HG02610 (cell line): Measurements from ENCODE around the gene HEY2.
A peak's percentile ranks its signal among the peaks of the same experiment; 100 is the strongest.
"Not testable (repeated sequence)": the region's sequence is repeated elsewhere in the genome, so short reads cannot be mapped to it uniquely, and the experiment has no call there.

Experiments
- ATAC-seq: cut with Tn5 transposase; IDR thresholded peaks from one replicate; pipeline ENCODE4 v1.9.1; 2021; ENCODE audit warnings: mild to moderate bottlenecking, moderate library complexity; ENCODE audit not compliant: unreplicated experiment

Gene HEY2

DNA sequence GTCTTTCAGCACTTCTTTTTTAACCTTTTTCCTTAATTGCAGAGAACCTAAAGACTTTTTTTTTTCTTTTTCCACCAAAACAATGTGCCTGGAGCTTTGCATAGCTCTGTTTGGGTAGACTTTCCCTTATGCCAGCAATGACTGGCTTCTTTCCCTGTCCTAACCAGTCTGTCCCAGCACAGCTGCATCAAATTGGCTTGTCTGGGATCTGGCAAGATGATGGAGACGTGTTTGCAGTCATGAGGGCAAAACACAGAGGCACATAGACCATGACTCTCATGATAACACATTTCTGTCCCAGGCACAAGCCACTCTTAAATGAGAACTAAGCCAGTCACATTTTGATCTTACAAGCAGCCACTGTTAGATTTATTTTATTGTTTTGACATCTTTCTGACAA is 16.5 kb downstream of the HEY2 start:
- ATAC-seq, result no peak

DNA sequence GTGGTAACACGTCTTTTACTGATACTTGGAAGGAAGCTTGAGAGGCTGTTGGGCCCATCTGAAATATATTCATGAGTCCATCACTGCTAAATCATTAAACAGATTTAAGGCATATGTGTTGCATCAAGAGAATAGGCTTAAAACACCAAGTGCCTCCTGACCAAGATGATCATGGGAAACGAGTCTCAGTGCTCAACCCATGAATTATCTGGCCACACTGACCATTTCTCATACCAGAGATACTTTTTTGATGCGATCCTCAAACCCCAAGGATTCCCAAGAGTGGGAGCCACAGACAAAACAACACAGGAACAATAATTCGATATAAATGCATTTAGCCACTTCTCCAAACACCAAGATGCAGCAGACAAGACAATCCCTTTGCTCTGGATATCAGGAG is 17.2 kb downstream of the HEY2 start:
- no peak for ATAC-seq

DNA sequence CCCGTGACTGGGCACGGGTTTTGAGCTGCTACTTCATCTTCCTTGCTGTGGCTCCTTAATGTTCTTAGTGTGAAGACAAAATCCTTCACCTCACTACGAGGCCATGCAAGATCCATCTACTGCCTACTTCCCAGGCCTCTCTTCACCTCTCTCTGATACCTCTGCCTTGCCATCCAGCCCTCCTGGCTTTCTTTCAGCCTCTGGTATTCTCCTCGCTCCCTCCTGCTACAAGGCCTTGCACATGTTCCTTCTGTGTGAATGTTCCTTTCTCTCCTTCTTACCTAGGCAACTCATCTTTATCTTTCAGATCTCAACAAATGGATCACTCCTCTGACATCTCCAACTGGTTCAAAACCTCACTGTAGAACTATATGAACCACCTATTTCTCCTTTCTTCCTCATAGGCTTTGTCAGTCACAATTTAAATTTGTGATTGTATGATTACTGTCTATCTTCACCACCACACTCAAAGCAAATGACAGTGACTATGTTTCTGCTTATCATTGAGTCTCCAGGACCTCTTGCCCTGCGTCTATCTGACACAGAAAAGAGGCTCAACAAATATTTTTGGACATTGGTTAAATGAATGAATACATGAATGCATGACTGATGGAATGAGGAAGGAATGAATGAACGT is 19.8 kb downstream of the HEY2 start:
- ATAC-seq, result no peak

DNA sequence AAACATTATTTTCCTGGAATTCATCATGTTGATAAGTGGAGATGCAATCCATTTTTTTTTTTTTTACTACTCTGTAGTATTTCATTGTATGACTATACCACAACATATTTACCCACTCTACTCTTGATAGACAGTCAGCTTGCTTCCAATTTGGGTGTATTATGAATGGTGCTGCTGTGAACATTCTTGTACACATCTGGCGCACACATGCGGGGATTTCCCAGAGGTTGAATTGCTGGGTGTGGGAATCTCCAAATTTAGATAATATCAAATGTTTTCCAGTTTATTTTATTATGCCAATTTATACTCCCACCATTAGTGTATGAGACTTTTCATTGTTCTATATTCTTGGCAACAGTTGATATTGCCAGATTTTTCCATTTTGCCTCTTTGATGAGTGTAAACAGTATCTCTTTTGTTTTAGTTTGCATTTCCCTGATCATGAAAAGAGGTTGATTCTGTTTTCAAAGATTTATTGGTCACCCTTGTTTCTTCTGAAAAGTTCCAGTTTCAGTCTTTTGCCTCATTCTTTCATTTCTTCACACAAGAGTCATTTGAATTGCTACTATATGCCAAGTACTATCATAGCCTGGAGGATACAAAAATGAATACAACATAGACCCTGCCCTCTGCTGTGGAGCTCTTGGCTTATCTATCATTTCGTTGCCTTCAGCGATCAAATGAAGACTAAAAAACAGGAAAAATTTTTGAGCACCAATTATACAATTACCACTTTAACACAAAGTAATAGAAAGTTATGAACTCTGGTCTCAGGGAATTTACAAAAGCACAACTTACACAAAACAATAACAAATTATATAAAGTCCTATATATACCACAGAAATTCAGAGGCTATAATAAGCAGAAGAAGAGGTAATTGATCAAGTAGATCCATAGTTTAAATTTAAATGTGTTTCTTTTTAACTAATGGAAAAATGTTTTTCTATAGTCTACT is 24.2 kb downstream of the HEY2 start:
- no peak for ATAC-seq

DNA sequence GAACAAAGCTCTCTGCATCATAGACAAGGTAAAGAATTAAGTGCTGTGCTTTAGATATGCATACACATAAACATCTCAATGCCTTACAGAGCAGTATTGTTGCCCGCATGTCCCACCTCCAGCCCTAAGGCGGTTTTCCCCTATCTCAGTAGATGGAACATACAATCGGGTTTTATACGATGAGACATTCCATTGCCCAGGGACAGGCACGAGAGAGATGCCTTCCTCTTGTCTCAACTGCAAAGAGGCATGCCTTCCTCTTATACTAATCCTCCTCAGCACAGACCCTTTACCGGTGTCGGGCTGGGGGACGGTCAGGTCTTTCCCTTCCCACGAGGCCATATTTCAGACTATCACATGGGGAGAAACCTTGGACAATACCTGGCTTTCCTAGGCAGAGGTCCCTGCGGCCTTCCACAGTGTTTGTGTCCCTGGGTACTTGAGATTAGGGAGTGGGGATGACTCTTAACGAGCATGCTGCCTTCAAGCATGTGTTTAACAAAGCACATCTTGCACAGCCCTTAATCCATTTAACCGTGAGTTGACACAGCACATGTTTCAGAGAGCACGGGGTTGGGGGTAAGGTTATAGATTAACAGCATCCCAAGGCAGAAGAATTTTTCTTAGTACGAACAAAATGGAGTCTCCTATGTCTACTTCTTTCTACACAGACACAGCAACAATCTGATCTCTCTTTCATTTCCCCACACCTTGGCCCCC is 26.8 kb downstream of the HEY2 start:
- ATAC-seq, result not testable (repeated sequence)

DNA sequence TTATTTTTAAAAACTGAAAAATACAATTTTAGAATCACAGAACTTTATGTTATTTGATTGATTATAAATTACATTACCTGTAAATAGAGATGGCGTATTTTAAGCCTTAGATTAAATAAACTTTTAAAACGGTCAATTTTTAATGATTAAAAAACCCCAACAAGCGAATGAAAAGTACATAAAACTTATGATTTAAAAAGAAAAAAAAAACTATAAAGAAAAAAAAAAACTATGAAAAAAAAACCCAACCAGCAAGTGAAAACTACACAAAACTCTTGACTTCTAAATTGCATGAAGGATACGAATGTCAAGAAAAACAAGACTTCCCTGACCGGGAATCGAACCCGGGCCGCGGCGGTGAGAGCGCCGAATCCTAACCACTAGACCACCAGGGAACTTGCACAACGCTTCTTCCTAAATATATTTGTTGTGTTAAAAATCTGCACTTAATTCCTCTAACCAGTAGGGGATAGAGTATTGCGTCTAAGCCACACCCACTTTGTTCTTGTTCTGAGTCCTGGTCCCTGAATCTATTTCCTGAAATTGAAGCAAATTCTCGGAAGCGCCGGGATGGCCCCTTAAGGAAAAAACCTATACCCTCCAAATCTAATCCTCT is 30.6 kb downstream of the HEY2 start:
- ATAC-seq, result peak; percentile 84

DNA sequence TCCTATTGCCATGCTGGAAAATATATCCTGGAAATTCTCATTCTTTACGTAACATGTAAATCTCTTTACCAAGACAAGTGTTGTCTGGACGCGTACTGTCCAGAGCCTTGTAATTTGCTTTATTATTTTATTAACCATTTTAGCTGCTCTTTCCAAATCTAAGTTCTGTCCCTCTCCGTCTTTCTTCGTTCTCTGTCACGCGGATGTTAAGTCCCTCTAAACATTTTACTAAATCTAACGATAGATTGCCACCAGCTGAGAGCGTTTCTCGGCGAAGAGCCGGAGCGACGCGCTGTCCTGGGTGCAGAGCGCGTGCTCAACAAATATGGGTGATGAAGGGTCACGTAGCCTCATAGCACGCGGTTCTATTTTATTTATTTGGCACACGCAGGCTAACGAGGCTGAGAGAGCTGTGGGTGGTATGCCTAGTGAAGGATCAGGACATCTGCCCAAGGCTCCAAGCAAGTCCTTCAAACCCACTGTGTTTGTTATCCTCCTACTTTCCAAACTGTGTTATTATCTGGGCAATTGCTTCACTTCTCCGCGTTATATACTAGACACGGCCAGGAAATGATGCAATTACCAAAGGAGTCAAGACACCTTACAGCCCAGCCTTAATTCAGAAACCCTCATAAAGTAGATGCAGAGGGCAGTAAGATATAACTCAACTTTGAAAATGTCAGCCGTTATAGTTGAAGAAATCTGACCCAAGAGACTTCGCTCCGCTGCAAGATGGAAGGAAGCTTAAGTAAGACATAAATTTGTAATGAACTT is 31.3 kb downstream of the HEY2 start:
- ATAC-seq, result peak; percentile 79

DNA sequence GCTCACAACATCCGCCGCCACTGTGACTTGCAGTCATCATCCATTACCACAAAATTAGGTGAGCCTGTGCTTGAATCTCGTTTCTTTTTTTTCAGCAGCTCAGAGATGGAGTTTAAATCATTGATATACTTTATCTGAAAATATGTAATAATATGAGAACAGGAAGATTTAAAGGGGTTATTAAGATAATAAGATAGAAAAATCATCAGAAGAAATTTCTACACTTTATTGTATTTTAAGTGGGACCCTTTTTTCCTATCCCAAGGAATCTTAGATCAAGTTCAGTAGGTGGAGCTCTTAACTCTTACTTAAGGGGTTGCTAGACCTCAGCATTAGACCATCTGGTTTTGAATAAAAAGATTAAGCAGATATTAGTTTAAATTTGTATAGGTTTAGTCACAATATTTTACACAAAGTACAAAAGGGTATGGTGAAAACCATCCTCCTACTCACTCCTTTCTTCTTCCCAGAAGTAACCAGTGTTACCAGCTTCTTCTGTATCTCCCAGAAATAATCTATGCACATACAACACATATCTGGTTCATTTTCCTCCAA is 32.0 kb downstream of the HEY2 start:
- ATAC-seq, result peak; percentile 38

DNA sequence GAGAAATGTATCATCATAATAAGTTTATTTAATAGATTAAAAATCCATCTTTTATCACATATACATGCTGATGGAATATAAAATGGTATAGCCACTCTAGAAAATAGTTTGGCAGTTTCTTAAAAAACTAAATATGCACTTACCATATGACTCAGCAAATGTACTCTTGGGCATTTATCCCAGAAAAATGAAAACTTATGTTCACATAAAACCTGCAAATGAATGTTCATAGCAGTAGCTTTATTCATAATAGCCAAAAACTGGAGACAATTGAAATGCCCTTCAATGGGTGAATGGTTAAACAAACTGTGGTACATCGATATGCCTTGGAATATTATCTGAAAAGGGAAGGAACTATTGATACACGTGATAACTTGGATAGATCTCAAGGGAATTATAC is 34.9 kb downstream of the HEY2 start:
- ATAC-seq, result no peak

DNA sequence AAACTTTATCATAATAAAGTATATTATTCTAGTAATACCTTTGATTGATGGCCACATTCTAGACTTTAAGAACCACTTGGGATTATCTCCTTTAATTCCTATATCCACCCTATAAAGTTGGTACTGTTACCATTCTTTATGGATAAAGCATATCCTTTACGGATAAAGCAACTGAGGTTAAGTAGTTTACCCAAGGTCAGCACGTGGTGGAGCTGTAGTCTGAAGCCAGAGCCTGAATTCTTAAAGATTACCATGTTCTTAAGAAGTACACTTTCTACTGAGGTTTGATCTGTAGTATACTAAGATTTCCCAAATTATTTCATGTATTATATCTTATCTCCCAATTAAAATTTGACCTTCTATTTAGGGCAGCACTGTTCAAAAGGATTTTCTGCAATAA is 38.4 kb downstream of the HEY2 start:
- no peak for ATAC-seq

DNA sequence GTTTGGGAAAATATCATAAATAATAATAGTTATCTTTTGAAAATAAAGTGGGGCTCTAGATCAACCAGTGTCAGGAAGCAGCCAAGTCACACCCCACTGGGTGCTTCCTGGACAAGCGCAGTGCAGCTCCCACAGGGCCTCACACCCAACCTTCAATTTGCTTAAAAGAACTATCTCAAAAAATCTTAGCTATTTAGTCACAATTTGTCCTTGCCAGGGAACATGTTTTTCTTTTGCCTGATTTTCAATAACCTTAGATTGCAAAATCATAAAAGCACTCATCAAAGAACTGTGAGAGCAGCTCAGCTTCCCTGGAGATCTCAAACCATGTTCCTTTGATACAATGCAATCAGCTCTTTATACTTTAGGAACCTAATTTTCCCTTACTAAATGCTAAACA is 39.7 kb downstream of the HEY2 start:
- ATAC-seq, result no peak

DNA sequence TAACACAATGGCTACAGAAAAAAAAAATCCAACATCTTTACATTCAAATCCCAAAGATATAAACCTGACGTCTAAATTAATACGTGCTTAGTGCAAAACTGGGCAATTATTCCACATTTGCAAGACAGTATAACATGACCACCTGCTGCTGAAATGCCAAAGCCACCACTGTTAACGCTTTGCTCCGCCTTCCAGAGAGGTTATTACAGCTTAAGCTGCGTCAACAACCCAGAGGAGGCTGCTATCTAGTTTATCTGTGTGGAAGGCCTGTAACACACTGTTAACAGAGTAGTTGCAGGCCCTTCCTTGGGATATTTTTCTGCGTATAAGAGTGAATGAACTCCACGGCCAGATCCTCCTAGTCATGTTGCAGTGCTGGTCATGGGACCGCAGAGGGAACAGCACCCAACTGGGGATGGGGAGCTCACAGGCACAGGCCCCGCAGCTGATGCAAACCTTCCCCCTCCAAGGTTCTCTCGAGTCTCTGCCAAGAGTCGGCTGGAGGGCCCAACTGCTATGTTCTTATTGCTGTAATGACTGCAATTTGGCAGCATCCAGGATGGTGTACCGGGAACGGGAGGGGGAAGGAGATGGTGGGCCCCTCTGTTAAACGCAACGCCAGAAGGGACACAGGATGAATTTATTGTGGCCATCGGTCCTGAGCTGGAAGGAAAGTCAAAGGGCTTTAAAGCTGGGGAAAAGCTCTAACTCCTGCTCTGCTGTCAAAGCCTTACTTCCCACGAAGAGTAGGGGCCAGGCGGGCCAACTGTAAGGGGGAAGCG is 40.3 kb downstream of the HEY2 start:
- ATAC-seq, result peak; percentile 14

DNA sequence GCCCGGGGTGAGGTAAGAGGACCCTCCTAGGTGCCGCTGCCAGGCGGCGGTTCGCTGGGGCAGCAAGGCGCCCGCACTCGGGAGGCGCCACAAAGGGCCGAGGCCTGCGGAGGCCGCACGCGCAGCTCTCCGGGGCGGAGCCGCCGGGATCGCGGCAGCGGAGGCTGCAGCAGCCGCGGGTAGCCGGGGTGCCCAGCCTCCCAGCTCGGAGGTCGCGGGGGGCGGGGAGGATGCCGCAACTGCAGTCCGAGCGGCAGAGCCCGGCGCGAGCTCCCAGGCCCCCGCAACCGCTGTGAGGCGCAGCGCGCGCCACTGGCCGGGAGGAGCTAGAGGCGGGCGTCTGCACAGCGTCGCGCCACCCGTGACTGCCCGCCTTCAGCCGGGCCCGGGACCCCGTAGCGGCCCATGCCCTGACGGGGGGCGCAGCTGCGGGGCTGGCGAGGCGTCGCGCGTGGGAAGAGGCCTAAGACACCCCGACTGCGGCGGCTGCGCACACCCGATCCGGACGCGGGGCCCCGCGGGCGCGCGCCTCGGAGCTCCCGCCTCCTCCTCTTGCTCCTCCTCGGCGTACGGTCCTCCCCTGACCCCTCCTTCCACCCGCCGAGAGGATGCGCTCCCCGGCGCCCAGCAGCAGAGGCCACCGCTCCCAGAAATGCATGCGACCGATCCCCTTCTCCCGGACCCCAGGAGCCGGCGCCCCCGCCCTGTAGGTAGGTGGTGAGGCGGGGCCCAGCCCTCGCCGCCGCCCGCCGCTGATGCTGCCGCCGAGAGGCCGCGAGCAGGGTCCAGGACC is 41.1 kb downstream of the HEY2 start, which contains the start of gene NCOA7:
Gene NCOA7 (plus strand): TSS at position 603 of the 793 bp plus-strand sequence. CDS start 24,395 bp downstream, outside the sequence.
- ATAC-seq, result peak; percentile 79

DNA sequence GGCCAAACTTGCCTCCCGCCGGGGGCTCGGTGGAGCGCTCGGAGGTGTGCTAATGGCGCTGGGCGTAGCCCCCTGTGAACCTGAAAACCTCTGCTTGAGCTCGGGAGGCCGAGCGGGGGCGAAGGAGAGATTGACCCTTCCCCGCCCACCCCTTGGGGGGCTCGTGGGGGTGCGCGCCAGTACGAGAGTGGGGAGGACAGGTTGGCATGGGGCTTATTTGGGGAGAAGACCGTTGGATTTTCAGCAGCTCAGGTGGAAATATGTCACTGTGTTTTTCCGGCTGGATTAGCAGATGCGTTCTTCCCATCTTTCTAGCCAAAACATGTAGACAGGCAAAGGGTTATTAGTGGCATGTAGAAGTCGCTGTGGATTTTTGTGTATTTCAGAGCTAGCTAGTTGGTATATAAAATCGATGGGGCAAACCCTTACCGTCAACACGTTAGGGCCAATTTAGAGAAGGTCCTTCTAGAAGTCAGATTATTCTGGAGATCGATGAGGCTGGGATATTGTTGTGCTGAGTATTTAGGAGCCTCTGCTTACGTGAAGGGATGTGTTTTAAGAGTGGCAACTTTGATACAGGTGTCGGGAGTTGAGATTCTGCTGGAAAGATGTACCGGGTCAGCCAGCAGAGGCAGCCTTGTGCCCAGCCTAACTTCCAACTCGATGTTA is 41.9 kb downstream of the HEY2 start:
- peak; percentile 29 for ATAC-seq

DNA sequence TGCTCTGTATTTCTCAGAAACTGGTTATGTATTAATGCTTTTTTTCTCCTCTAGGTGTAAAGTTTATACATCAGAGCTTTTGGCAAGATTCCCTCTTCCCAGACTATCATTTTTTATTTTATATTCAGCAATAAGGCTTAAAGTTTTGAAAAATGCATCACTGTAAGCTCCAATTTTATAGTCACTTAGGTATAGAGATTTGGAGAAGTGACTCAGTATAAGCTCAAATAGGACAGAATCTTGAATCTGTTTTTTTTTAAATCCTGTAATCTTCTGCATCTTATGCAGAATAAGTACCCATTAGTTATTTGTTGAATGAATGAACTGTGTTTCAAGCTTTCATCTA is 42.4 kb downstream of the HEY2 start:
- ATAC-seq, result no peak

DNA sequence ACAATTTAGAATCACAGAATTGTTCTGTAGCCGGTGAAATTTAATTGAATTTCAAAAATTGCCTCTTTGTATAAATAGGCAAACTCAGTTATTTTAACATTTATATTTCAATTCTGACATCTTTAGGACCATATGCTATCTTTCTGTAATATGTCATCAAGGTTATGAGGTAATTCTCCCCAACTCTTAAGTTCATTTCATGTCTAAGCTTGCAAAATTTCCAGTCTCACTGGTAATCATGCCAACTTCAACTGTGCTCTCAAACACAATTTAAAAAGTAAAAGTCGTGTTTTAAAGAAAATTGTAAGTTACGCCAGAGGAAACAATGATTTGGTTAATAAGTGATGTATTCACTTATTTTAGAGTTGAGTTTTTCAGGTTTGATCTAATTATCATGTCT is 42.7 kb downstream of the HEY2 start:
- ATAC-seq, result no peak

DNA sequence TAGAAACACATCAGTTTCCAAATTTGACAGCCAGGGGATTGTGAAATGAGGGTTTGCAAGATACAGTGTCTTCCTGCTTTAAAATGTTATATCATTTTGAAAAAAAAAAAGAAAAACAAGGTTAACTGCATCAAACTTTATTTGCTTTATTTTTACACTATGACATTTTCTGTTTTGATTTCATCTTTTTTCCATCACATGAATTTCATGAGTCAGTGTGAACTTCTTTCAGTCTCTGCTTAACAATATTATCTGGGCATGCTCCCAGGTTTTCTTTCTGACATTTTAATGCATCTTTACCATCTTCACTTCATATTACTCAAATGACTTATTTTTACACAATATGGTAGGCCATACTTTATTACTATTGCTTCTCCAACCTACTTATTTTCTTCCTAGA is 43.2 kb downstream of the HEY2 start:
- no peak for ATAC-seq

DNA sequence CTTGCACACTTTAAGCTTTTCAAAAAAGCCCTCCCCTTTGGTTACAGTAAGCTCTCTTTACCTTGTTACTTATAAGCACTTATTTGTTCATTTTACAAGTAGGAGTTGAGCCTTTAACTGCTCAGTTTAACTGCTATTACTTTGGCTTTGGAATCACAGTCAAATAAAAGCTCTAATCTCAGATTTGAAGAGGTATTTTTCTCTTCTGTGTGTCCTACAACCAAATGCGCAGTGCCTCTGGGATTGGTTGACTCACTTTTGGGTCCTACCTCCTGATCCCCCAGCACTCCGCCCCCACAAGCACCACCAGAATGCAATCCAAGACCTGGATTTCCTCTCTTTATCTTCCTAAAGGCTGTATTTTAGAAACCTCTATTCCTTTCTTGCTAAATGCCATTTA is 43.8 kb downstream of the HEY2 start:
- ATAC-seq, result no peak
